OCI-LY1 (cell line): Measurements from ENCODE around the gene HRAS.

ENCODE experiments used
- EZH2 ChIP-seq: fragments of 200-600 bp; sonication (generic), shearing (Covaris generic); IDR thresholded peaks from 2 replicates; pipeline ENCODE4 v1.8.0; 2017; ENCODE audit warnings: borderline replicate concordance, mixed run types, mild to moderate bottlenecking, antibody characterized with exemption, low read length, moderate library complexity, mixed read lengths
- TF ChIP-seq, protein P1 (sequence below): fragments of 200-600 bp; sonication (generic), shearing (Covaris generic); IDR thresholded peaks from 2 replicates; pipeline ENCODE4 v1.5.1; 2017; ENCODE audit warnings: mild to moderate bottlenecking, antibody characterized with exemption, low read length, moderate library complexity, mixed read lengths

GRCh38 chr11:497565-498296 is 37.6 kb downstream of the HRAS start:
- TF ChIP-seq, protein P1, sequence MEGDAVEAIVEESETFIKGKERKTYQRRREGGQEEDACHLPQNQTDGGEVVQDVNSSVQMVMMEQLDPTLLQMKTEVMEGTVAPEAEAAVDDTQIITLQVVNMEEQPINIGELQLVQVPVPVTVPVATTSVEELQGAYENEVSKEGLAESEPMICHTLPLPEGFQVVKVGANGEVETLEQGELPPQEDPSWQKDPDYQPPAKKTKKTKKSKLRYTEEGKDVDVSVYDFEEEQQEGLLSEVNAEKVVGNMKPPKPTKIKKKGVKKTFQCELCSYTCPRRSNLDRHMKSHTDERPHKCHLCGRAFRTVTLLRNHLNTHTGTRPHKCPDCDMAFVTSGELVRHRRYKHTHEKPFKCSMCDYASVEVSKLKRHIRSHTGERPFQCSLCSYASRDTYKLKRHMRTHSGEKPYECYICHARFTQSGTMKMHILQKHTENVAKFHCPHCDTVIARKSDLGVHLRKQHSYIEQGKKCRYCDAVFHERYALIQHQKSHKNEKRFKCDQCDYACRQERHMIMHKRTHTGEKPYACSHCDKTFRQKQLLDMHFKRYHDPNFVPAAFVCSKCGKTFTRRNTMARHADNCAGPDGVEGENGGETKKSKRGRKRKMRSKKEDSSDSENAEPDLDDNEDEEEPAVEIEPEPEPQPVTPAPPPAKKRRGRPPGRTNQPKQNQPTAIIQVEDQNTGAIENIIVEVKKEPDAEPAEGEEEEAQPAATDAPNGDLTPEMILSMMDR: no peak
- TF ChIP-seq EZH2: no peak
